Ectodermal cell (in vitro differentiated cells): ENCODE data around the gene TM4SF1. TPM values are rescaled to one million over a fixed set of nuclear protein-coding genes. Genes with fewer than 3 reads are reported as not detected.

Experiments used
- H3K27ac ChIP-seq: 2 replicates; pipeline ENCODE4 v1.7.0; 2013; ENCODE audit warnings: mild to moderate bottlenecking, low read depth, low read length; ENCODE audit not compliant: insufficient read depth, poor library complexity, severe bottlenecking
- H3K27me3 ChIP-seq: 2 replicates; pipeline ENCODE4 v1.7.0; 2013; ENCODE audit warnings: mild to moderate bottlenecking, low read length; ENCODE audit not compliant: insufficient read depth, control insufficient read depth, poor library complexity, severe bottlenecking
- H3K36me3 ChIP-seq: one replicate; pipeline ENCODE4 v1.7.0; 2013; ENCODE audit warnings: low read length; ENCODE audit not compliant: control insufficient read depth, insufficient read depth
- H3K4me1 ChIP-seq: one replicate; pipeline ENCODE4 v1.7.0; 2013; ENCODE audit warnings: low read length; ENCODE audit not compliant: control insufficient read depth, insufficient read depth
- H3K4me3 ChIP-seq: 2 replicates; pipeline ENCODE4 v1.7.0; 2013; ENCODE audit warnings: low read depth, low read length, control low read depth; ENCODE audit not compliant: insufficient read depth
- H3K9me3 ChIP-seq: 2 replicates; pipeline ENCODE4 v1.7.0; 2013; ENCODE audit warnings: mild to moderate bottlenecking, low read length, moderate library complexity; ENCODE audit not compliant: control insufficient read depth
- WGBS, 2 experiments: methylation state at CpG; one replicate each; pipeline ENCODE4 v1.1.7; 2013; ENCODE audit warnings: missing lambda C conversion rate in 2 of 2; 5-methylcytosine and 5-hydroxymethylcytosine counted together
- polyA plus RNA-seq, 4 experiments: library from polyadenylated mRNA; stranded (reverse); fragments of 50-300 nt; gene quantifications; one replicate each; pipeline ENCODE4 v1.2.3, GENCODE V29; 2013

Gene TM4SF1
- 0.67 TPM for polyA plus RNA-seq (2013, experiment 1 of 4)
- 0.52 TPM for polyA plus RNA-seq (2013, experiment 2 of 4)
- polyA plus RNA-seq (2013, experiment 3 of 4), result 1.5 TPM
- 1.1 TPM for polyA plus RNA-seq (2013, experiment 4 of 4)

DNA sequence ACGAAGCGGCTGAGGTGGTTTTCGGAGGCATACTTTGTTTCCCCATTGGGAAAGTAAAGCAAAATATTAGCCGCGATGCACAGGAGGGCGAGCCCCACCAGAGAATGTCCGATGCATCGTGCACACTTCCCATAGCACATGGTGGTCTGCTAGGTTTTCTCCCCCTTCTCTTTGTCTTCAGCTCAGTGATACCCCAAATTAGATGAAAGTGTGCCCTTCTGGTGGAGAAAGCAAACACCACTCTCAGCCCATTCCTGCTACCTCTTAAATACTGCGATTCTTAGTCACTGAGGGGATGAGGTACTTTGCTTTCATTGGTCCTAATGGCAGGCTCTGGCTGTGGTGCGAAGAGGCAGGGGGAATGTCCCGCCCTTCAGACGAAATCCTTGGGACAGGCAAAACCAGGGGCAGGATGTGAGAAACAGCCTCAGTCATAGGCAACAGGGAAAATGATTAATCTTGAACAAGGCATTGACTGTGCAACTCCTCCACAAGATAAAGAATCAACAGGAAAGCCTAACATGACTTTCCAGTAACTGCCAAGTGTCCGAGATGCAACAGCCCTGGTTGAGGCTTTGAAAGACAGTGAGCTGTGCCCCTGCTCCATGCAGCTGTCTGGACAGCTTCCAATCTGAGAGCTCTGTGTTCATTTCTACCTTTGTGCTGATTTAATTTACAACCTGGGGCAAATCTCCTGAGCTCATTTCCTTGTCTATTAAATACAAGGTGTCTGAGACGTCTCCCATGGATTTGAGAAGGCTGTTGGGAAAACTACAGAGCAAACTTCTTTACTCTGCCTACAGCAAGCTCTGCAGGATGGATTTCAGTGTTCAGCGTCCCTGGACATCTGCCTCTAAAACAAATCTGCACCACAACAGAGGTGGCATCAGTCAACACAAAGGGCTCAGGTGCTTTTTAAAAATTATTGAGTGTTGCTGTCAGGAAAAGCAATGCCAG, at the start of gene TM4SF1:
TSS of gene TM4SF1 (minus strand) at position 242 of the 957 bp plus-strand sequence. CDS start at position 140, 102 bp downstream.
- Histone ChIP-seq H3K4me1 (no peaks in the 10 kb centered on the region), H3K27me3 (no peaks in the 10 kb centered on the region), H3K36me3 (no peaks in the 10 kb centered on the region), H3K9me3 (no peaks in the 10 kb centered on the region), H3K4me3 (no peak within 1 kb of the TSS), H3K27ac (no peak within 1 kb of the TSS)
- 86 to 89% methylated on average over 15 of the region's 15 CpGs for WGBS, 2 experiments

- Histone ChIP-seq H3K4me3 (no peak overlapping the region), H3K27ac (no peak overlapping the region), H3K4me1 (peaks cover 12% of the 10 kb centered on the region), H3K27me3 (no peaks in the 10 kb centered on the region), H3K36me3 (no peaks in the 10 kb centered on the region), H3K9me3 (no peaks in the 10 kb centered on the region)
- 45 to 60% methylated on average over 2 of the region's 2 CpGs for WGBS, 2 experiments
Measured at GRCh38 chr3:149426325-149426724, 48.9 kb upstream of the TM4SF1 start.

GRCh38 chr3:149424918-149425317, 47.5 kb upstream of the TM4SF1 start:
- H3K4me3 ChIP-seq, result no peak overlapping the region
- no peaks in the 10 kb centered on the region for H3K27me3 ChIP-seq
- H3K9me3 ChIP-seq, result no peaks in the 10 kb centered on the region
- peaks cover 12% of the 10 kb centered on the region for H3K4me1 ChIP-seq
- no peak overlapping the region for H3K27ac ChIP-seq
- no peaks in the 10 kb centered on the region for H3K36me3 ChIP-seq
- 78 to 92% methylated on average over 2 of the region's 2 CpGs for WGBS, 2 experiments

DNA sequence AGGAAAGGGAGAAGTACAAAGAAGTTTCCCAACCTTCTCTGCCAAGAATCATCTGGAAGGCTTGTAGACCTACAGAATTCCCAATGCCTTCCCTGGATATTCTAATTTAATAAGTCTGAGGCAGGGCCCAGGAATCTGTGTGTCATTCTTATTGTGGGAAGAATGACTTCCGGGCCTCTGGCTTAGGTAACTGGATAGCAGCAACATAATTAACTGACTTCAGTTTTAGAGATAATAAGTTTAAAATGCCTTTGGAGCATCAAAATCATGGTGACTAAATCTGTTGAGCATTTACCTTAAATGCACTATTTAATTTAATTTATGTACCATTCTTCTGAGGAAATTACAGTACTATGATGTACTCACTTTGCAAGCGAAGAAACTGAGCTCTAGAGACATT, 44.3 kb upstream of the TM4SF1 start:
- Histone ChIP-seq H3K4me3 (no peak overlapping the region), H3K4me1 (peaks cover 11% of the 10 kb centered on the region), H3K9me3 (no peaks in the 10 kb centered on the region), H3K27ac (no peak overlapping the region), H3K36me3 (no peaks in the 10 kb centered on the region), H3K27me3 (no peaks in the 10 kb centered on the region)
- 91 to 97% methylated on average over 1 to 2 of the region's 2 CpGs for WGBS, 2 experiments

GRCh38 chr3:149419816-149420215, 42.4 kb upstream of the TM4SF1 start:
- Histone ChIP-seq H3K4me3 (no peak overlapping the region), H3K36me3 (no peaks in the 10 kb centered on the region), H3K9me3 (no peaks in the 10 kb centered on the region), H3K27me3 (no peaks in the 10 kb centered on the region), H3K27ac (no peak overlapping the region), H3K4me1 (no peaks in the 10 kb centered on the region)
- 85 to 93% methylated on average over 4 of the region's 4 CpGs for WGBS, 2 experiments

GRCh38 chr3:149417727-149418126, 40.3 kb upstream of the TM4SF1 start:
- no peaks in the 10 kb centered on the region for H3K27me3 ChIP-seq
- no peak overlapping the region for H3K27ac ChIP-seq
- H3K4me3 ChIP-seq, result no peak overlapping the region
- WGBS, 2 experiments, result 100% methylated on average over 1 of the region's 2 CpGs
- H3K4me1 ChIP-seq, result no peaks in the 10 kb centered on the region
- no peaks in the 10 kb centered on the region for H3K9me3 ChIP-seq
- H3K36me3 ChIP-seq, result no peaks in the 10 kb centered on the region

DNA sequence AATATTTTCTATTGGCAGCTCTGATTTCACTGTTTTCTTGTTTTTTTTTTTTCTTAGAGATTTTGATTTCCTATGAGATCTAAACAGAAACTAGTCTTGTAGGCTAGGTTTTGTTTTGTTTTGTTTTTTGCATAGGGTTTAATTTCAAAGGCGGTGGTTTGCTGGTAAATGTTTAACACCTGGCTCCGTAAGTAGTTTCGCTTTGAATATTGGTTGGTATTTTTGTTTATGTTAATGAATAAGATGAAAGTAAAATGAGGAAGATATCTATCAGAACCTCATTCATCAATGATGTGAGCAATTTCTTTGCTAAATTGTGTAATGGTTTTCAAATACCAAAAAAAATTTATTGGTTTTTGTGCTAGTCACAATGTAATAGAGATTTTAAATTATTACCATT, 39.7 kb upstream of the TM4SF1 start:
- H3K4me1 ChIP-seq, result no peaks in the 10 kb centered on the region
- no peaks in the 10 kb centered on the region for H3K36me3 ChIP-seq
- H3K9me3 ChIP-seq, result no peaks in the 10 kb centered on the region
- H3K4me3 ChIP-seq, result no peak overlapping the region
- no peak overlapping the region for H3K27ac ChIP-seq
- H3K27me3 ChIP-seq, result no peaks in the 10 kb centered on the region
- WGBS, 2 experiments, result 96 to 98% methylated on average over 3 of the region's 3 CpGs

- Histone ChIP-seq H3K27me3 (no peaks in the 10 kb centered on the region), H3K27ac (no peak overlapping the region), H3K9me3 (no peaks in the 10 kb centered on the region), H3K4me1 (no peaks in the 10 kb centered on the region), H3K4me3 (no peak overlapping the region), H3K36me3 (no peaks in the 10 kb centered on the region)
- 85 to 94% methylated on average over 2 of the region's 2 CpGs for WGBS, 2 experiments
Measured at GRCh38 chr3:149415484-149415883, 38.0 kb upstream of the TM4SF1 start.

DNA sequence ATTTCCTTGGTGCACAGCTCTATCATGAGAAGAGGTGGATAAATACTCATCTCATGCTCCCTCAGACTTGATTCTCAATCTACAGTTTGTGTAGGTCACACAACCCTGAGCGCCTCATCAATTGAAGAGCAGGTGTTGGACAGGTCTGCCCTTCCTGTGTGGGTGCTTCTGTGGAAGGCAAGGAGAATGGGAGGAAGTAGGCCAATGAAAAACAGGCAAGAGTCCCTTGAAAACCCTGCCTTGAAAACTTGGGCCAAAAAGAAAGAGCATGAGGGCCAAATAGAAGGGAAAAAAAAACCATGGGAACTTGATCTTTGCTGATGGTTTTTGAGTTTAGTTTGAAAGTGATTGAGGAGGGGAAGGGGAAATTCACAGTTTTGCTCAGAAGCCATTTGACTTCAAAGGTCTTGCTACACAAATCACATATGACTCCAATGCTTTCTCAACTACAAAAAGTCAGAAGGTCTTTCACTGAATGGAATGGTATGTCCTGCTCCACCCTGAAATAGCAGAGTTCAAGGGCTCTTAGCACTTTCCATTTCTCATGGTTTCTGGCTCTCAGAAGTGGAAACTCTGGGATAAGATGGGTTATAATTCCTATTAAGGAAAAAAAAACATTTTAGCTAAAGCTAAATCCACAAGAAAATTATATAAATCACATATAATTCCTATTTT, 37.2 kb upstream of the TM4SF1 start:
- H3K9me3 ChIP-seq, result no peaks in the 10 kb centered on the region
- 95% methylated on average over 1 of the region's 1 CpG for WGBS, 2 experiments
- H3K36me3 ChIP-seq, result no peaks in the 10 kb centered on the region
- H3K4me3 ChIP-seq, result no peak overlapping the region
- H3K27ac ChIP-seq, result no peak overlapping the region
- H3K27me3 ChIP-seq, result no peaks in the 10 kb centered on the region
- no peaks in the 10 kb centered on the region for H3K4me1 ChIP-seq

- Histone ChIP-seq H3K4me3 (no peak overlapping the region), H3K27ac (no peak overlapping the region), H3K36me3 (no peaks in the 10 kb centered on the region), H3K9me3 (no peaks in the 10 kb centered on the region), H3K27me3 (no peaks in the 10 kb centered on the region), H3K4me1 (no peaks in the 10 kb centered on the region)
- 71 to 85% methylated on average over 1 of the region's 1 CpG for WGBS, 2 experiments
Measured at GRCh38 chr3:149411583-149411982, 34.1 kb upstream of the TM4SF1 start.
